Uterus (tissue), 4 donors: ENCODE data around the gene MYBPH. TPM values are rescaled to one million over a fixed set of nuclear protein-coding genes. Genes with fewer than 3 reads are reported as not detected.

Experiments used
- DNase-seq, 2 donors: peaks; one replicate each; pipeline ENCODE4 v3.0.0-alpha.2; 2019 to 2020
- H3K27ac ChIP-seq, 2 donors: fragments of 200-600 bp; sonication (generic); 1 replicate in 1 of 2; 2 replicates in 1 of 2; pipeline ENCODE4 v1.5.1; 2016 to 2018
- H3K27me3 ChIP-seq, 2 donors: fragments of 200-600 bp; sonication (generic); one replicate each; pipeline ENCODE4 v1.5.1; 2018 to 2019; ENCODE audit warnings: control low read depth in 1 of 2
- H3K36me3 ChIP-seq, 2 donors: fragments of 200-600 bp; sonication (generic); one replicate each; pipeline ENCODE4 v1.5.1; 2019; ENCODE audit warnings: control low read depth in 1 of 2
- H3K4me1 ChIP-seq, 2 donors: fragments of 200-600 bp; sonication (generic); one replicate each; pipeline ENCODE4 v1.5.1; 2018 to 2019; ENCODE audit warnings: control low read depth in 1 of 2
- H3K4me3 ChIP-seq, 2 donors: fragments of 200-600 bp; sonication (generic); 1 replicate in 1 of 2; 2 replicates in 1 of 2; pipeline ENCODE4 v1.5.1; 2018 to 2019; ENCODE audit warnings: mild to moderate bottlenecking in 1 of 2
- H3K9me3 ChIP-seq, 2 donors: fragments of 200-600 bp; sonication (generic); one replicate each; pipeline ENCODE4 v1.5.1; 2019; ENCODE audit warnings: control low read depth in 1 of 2
- CTCF ChIP-seq, 4 experiments: fragments of 200-600 bp in 2 of 4; fragments of 450-650 bp in 2 of 4; sonication (generic) in 2 of 4; IDR thresholded peaks; one replicate each; pipeline ENCODE4 v1.5.1; 2016 to 2019; ENCODE audit warnings: antibody characterized with exemption in 4 of 4, mild to moderate bottlenecking in 2 of 4, moderate library complexity in 1 of 4
- POLR2A ChIP-seq, 2 donors: fragments of 450-650 bp; IDR thresholded peaks; one replicate each; pipeline ENCODE4 v1.6.1; 2016; ENCODE audit warnings: antibody characterized with exemption in 2 of 2, mild to moderate bottlenecking in 1 of 2, moderate library complexity in 1 of 2
- intact Hi-C: fragments of 100-400 bp; cut with DNase I; formaldehyde crosslinking; loops from one replicate; pipeline ENCODE4 v1.15.1; 2023; ENCODE audit warnings: low total_unique reads
- total RNA-seq, 4 donors: library from RNA; depleted of rRNA in 3 of 4; stranded (reverse); fragments of >200 nt in 3 of 4; gene quantifications; one replicate each; pipeline versions ENCODE4 v1.1.0 to v1.2.4, GENCODE V29; 2014 to 2023
- donor health status: DM: yes; HTN: yes; CAD: no.

MYBPH gene
- under 1 TPM in 1 of 4 donors, not detected in 3; 0.64 TPM for total RNA-seq

DNA sequence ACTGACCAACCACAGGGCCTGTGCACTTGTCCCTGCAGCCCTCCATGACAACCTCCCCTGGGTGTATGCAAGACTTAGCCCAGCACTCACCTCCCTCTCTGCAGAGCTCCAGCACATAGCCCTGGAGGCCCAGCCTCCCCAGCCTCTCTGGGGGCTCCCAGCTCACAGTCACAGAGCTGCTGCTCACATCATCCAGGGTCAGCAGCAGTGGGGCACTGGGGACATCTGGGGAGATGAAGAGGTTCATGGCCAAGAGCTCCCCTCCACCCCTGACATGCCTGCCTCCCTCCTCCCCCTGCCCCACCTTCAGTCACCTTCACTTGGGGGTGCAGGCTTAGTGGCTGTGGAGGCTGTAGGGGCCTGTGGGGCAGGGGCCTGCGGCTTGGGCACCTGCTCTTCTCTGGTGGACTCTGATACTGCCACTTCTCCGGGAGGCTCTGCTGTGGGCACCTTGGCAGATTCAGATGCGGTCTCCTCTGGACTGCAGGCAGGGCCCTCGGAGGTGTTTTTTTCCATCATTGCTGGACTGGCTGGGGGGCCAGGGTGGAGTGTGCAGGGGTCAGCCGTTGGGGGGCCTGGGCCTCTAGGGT lies at the start of gene MYBPH:
Gene MYBPH (minus strand): TSS at position 590 of the 590 bp plus-strand sequence. CDS start 71 bp downstream, at position 519.
- H3K9me3 ChIP-seq, result no peaks in the 10 kb centered on the region
- no peak for DNase-seq
- no peak within 1 kb of the TSS for H3K27ac ChIP-seq
- H3K4me1 ChIP-seq, result no peaks in the 10 kb centered on the region
- H3K27me3 ChIP-seq, result no peaks in the 10 kb centered on the region
- TF ChIP-seq POLR2A (IDR thresholded peaks at IDR 0.05) (no peak), CTCF (IDR thresholded peaks at IDR 0.05) (no peak)
- intact Hi-C loops, result no loop called here
- no peak within 1 kb of the TSS for H3K4me3 ChIP-seq
- H3K36me3 ChIP-seq, result no peaks in the 10 kb centered on the region

- Histone ChIP-seq H3K4me3 (no peak overlapping the region), H3K36me3 (no peaks in the 10 kb centered on the region), H3K27ac (no peak overlapping the region), H3K27me3 (no peaks in the 10 kb centered on the region), H3K4me1 (no peaks in the 10 kb centered on the region), H3K9me3 (no peaks in the 10 kb centered on the region)
- intact Hi-C loops, result no loop called here
- no peak for DNase-seq
- TF ChIP-seq CTCF (IDR thresholded peaks at IDR 0.05), result no peak
- no peak for TF ChIP-seq POLR2A (IDR thresholded peaks at IDR 0.05)
Measured at GRCh38 chr1:203225071-203225470, 49.4 kb upstream of the MYBPH start.

DNA sequence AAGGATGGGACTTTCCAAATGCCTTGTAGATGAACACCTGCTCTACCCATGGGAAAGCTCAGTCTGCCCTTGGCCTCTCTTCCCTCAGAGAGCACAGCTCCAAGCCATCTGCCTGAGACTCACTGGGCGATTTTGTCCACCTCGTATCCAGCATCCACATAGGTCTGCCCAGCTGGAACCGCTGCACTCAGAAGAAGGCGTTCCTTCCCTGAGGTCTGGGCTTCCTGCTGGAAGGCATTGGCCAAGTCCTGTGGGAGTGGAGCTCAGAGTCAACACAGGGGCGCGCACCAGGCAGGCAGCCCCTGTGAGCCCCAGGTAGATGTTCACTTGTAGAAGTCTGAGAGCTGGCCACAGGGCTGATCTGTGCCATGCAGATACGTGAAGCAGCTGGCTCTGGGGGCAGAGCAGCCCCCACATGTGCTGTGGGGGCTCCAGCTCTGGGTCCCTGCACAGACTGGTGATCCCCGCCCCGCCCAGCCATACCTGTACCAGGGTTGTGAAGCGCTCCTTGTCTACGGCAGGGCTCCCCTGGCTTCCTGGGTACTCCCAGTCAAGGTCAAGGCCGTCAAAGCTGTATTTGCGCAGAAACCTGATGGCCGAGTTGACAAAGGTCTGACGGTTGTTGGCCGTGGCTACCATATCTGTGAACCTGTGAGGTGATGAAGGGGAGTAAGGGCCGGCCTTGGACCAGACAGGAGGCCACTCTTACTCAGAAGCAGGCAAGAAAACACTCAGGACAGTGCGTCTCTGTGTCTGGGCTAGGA lies 47.6 kb upstream of the MYBPH start:
- intact Hi-C loops, result no loop called here
- no peak overlapping the region for H3K4me3 ChIP-seq
- no peak for DNase-seq

DNA sequence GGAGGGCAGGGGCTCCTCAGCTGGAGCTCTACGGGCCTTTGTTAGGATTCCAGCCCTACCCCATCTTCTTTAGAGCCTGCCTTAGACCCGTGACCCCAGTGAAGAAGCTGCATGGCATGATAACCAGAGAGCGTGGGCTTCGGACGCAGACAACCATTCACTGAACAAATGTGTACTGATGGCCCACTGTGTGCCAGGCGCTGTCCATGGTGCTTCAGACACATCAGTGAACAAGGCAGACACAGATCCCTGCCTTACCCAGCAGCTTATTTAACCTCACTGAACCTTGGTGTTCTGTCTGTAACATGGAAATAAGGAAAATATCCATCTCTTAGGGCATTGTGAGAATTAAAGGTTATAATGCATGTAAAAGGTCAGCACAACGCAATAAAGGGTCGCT lies 44.3 kb upstream of the MYBPH start:
- intact Hi-C loops, result loop anchor here (2.0 kb wide), 1 partner anchor 181 kb away; no protein-coding TSS in a partner anchor
- DNase-seq, result no peak
- H3K27me3 ChIP-seq, result no peaks in the 10 kb centered on the region
- TF ChIP-seq POLR2A (IDR thresholded peaks at IDR 0.05) (no peak), CTCF (IDR thresholded peaks at IDR 0.05) (no peak)
- no peaks in the 10 kb centered on the region for H3K9me3 ChIP-seq
- no peak overlapping the region for H3K27ac ChIP-seq
- H3K36me3 ChIP-seq, result no peaks in the 10 kb centered on the region
- no peaks in the 10 kb centered on the region for H3K4me1 ChIP-seq
- H3K4me3 ChIP-seq, result no peak overlapping the region

More for the DNA sequence above, 47.6 kb upstream of the MYBPH start:
- H3K36me3 ChIP-seq, result no peaks in the 10 kb centered on the region
- H3K4me1 ChIP-seq, result no peaks in the 10 kb centered on the region
- H3K27ac ChIP-seq, result no peak overlapping the region
- no peaks in the 10 kb centered on the region for H3K27me3 ChIP-seq
- no peak for TF ChIP-seq POLR2A (IDR thresholded peaks at IDR 0.05)
- no peak for TF ChIP-seq CTCF (IDR thresholded peaks at IDR 0.05)
- no peaks in the 10 kb centered on the region for H3K9me3 ChIP-seq

DNA sequence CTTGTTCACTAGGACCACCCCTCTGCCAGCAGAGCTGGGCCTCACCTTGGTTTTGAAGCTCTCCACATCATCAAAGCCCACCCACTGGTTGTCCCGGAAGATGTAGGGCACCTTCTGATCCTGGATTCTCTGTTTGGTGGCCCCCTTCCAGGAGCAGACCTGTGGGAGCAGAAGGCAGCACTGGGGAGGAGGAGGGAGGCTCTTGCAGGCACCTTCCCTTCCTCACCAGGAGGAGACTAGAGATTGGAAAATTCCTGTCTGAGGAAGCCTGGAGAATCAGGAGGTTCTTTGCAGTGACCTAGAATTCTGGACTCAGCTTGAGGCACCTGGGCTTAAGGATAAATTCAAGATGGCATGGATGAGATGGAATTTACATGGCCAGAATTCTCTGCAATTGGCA lies 43.5 kb upstream of the MYBPH start:
- DNase-seq, result no peak
- no peaks in the 10 kb centered on the region for H3K27me3 ChIP-seq
- H3K27ac ChIP-seq, result no peak overlapping the region
- intact Hi-C loops, result loop anchor here (2.0 kb wide), 1 partner anchor 180 kb away; no protein-coding TSS in a partner anchor
- no peak overlapping the region for H3K4me3 ChIP-seq
- H3K9me3 ChIP-seq, result no peaks in the 10 kb centered on the region
- no peaks in the 10 kb centered on the region for H3K36me3 ChIP-seq
- H3K4me1 ChIP-seq, result no peaks in the 10 kb centered on the region
- TF ChIP-seq CTCF (IDR thresholded peaks at IDR 0.05), result no peak
